Adrenal gland (tissue), 12 donors: ENCODE results near the gene SHD. TPM values are rescaled to one million over a fixed set of nuclear protein-coding genes. Genes with fewer than 3 reads are reported as not detected.

ENCODE experiments used
- DNase-seq, 7 donors: peaks; one replicate each; pipeline ENCODE4 v3.0.0-alpha.2; 2019 to 2020
- H3K27ac ChIP-seq, 5 donors: fragments of 200-600 bp; sonication (generic) in 4 of 5; 1 replicate in 3 of 5; 2 replicates in 2 of 5; pipeline versions ENCODE4 v1.5.1 to v1.8.0; 2016 to 2020; ENCODE audit warnings: mild to moderate bottlenecking in 1 of 5
- H3K27me3 ChIP-seq: fragments of 200-600 bp; 2 replicates; pipeline ENCODE4 v1.8.0; 2021
- H3K36me3 ChIP-seq, 2 donors: fragments of 200-600 bp; replicated peaks in 1 of 2; 1 replicate in 1 of 2; 2 replicates in 1 of 2; pipeline versions ENCODE4 v1.5.1 to v1.8.0; 2018 to 2022
- H3K4me1 ChIP-seq, 2 donors: fragments of 200-600 bp; replicated peaks in 1 of 2; 1 replicate in 1 of 2; 2 replicates in 1 of 2; pipeline versions ENCODE4 v1.5.1 to v1.8.0; 2018 to 2021
- H3K4me3 ChIP-seq, 4 donors: fragments of 200-600 bp; sonication (generic) in 3 of 4; one replicate each; pipeline ENCODE4 v1.5.1; 2016 to 2018
- H3K9me3 ChIP-seq, 3 donors: fragments of 200-600 bp; sonication (generic) in 1 of 3; replicated peaks in 1 of 3; 1 replicate in 2 of 3; 2 replicates in 1 of 3; pipeline versions ENCODE4 v1.5.1 to v1.8.0; 2016 to 2021
- CTCF ChIP-seq, 6 experiments: fragments of 450-650 bp in 4 of 6; fragments of 200-600 bp in 2 of 6; sonication (generic) in 1 of 6; IDR thresholded peaks; 1 replicate in 5 of 6; 2 replicates in 1 of 6; pipeline versions ENCODE4 v1.5.1 to v1.8.0; 2016 to 2021; ENCODE audit warnings: antibody characterized with exemption in 6 of 6, mild to moderate bottlenecking in 2 of 6, moderate library complexity in 1 of 6
- POLR2A ChIP-seq, 2 donors: fragments of 450-650 bp; IDR thresholded peaks; one replicate each; pipeline ENCODE4 v1.6.1; 2017; ENCODE audit warnings: antibody characterized with exemption in 2 of 2, mild to moderate bottlenecking in 2 of 2, moderate library complexity in 1 of 2
- WGBS, 4 donors: extraction: QIAGEN DNeasy Blood & Tissue Kit in 2 of 4; methylation state at CpG; one replicate each; pipeline versions ENCODE4 v1.1.5 to v1.1.7; 2013 to 2017; 5-methylcytosine and 5-hydroxymethylcytosine counted together
- intact Hi-C, 2 donors: fragments of 100-400 bp; cut with DNase I; formaldehyde crosslinking; loops; one replicate each; pipeline versions ENCODE4 v1.14.1 to v1.15.0; 2022 to 2023
- polyA plus RNA-seq, 3 donors: library from polyadenylated mRNA; stranded (reverse); fragments of 200-250 nt in 2 of 3; fragments of 350-450 nt in 1 of 3; fragmentation: Illumina TruSeq in 1 of 3; extraction: RNeasy Lipid Tissue Mini Kit (QIAGEN cat#74804) in 1 of 3; gene quantifications; one replicate each; pipeline ENCODE4 v1.2.3, GENCODE V29; 2013 to 2014
- total RNA-seq, 9 donors: library from RNA; depleted of rRNA in 4 of 9; stranded (reverse); fragments of >200 nt in 4 of 9; fragments of 120-200 nt in 1 of 9; fragmentation: NEBNext Ultra II Directional in 1 of 9; extraction: Animal tissue kit (Norgen Biotek cat#: 25700) in 1 of 9; gene quantifications; one replicate each; pipeline versions ENCODE4 v1.1.0 to v1.2.4, GENCODE V29; 2013 to 2023
- donor health status: healthy with polysubstance abuse.
- donor health status: Bipolar disorder and iron deficiency.
- donor health status: DM: yes; HTN: yes; CAD: no.
- donor health status: DM: no; HTN: no; CAD: no.
- donor health status: DM: no; HTN: no; CAD: no.
- donor health status: DM: yes; HTN: yes; CAD: no.

Gene SHD
- total and polyA plus RNA-seq, 12 donors = 0.07 to 4.1 (median 0.74) TPM; not detected in 6

- no peak overlapping the region for H3K27ac ChIP-seq
- TF ChIP-seq CTCF (IDR thresholded peaks at IDR 0.05) = no peak
- TF ChIP-seq POLR2A (IDR thresholded peaks at IDR 0.05) = no peak
- intact Hi-C loops = no loop called here
- H3K27me3 ChIP-seq = no peaks in the 10 kb centered on the region
- H3K4me1 ChIP-seq = no peaks in the 10 kb centered on the region
- no peak for DNase-seq
- no peaks in the 10 kb centered on the region for H3K9me3 ChIP-seq
- no peak overlapping the region for H3K4me3 ChIP-seq
- H3K36me3 ChIP-seq = peaks cover 0 to 83% of the 10 kb centered on the region in 2 donors
- WGBS, 4 donors = 80 to 97% (median 81%) methylated on average over 6 of the region's 6 CpGs
Observed at GRCh38 chr19:4257025-4257424, 22.0 kb upstream of the SHD start.

- peaks cover 0 to 87% of the 10 kb centered on the region in 2 donors for H3K36me3 ChIP-seq
- 94 to 98% (median 94%) methylated on average over 10 to 28 of the region's 28 CpGs for WGBS, 4 donors
Observed at GRCh38 chr19:4258181-4258580, 20.9 kb upstream of the SHD start.

GRCh38 chr19:4260613-4261191 lies 18.4 kb upstream of the SHD start:
- H3K4me3 ChIP-seq = no peak overlapping the region
- H3K27ac ChIP-seq = no peak overlapping the region
- peaks cover 0 to 82% of the 10 kb centered on the region in 2 donors for H3K36me3 ChIP-seq
- H3K4me1 ChIP-seq = no peaks in the 10 kb centered on the region
- no peak for DNase-seq
- TF ChIP-seq POLR2A (IDR thresholded peaks at IDR 0.05) (no peak), CTCF (IDR thresholded peaks at IDR 0.05) (no peak)
- H3K9me3 ChIP-seq = no peaks in the 10 kb centered on the region
- H3K27me3 ChIP-seq = no peaks in the 10 kb centered on the region
- intact Hi-C loops = loop anchor here in 1 of 2 donors (10.0 kb wide), 1 partner anchor 264 kb away; no protein-coding TSS in a partner anchor
- WGBS, 4 donors = 86 to 94% (median 91%) methylated on average over 10 to 11 of the region's 11 CpGs

More at GRCh38 chr19:4258181-4258580, 20.9 kb upstream of the SHD start:
- Histone ChIP-seq H3K27me3 (no peaks in the 10 kb centered on the region), H3K9me3 (no peaks in the 10 kb centered on the region), H3K4me1 (no peaks in the 10 kb centered on the region), H3K27ac (no peak overlapping the region), H3K4me3 (no peak overlapping the region)
- intact Hi-C loops = no loop called here
- no peak for DNase-seq
- TF ChIP-seq CTCF (IDR thresholded peaks at IDR 0.05) = no peak
- TF ChIP-seq POLR2A (IDR thresholded peaks at IDR 0.05) = no peak

- no peak for TF ChIP-seq POLR2A (IDR thresholded peaks at IDR 0.05)
- no peak for TF ChIP-seq CTCF (IDR thresholded peaks at IDR 0.05)
- intact Hi-C loops = loop anchor here (5.0 to 10.0 kb wide), 2 partner anchors 87 to 260 kb away; no protein-coding TSS in a partner anchor
- WGBS, 4 donors = 80 to 85% (median 84%) methylated on average over 4 of the region's 4 CpGs
- Histone ChIP-seq H3K27me3 (no peaks in the 10 kb centered on the region), H3K4me1 (no peaks in the 10 kb centered on the region), H3K27ac (no peak overlapping the region), H3K36me3 (peaks cover 0 to 75% of the 10 kb centered on the region in 2 donors), H3K9me3 (no peaks in the 10 kb centered on the region), H3K4me3 (no peak overlapping the region)
- DNase-seq = no peak
Observed at GRCh38 chr19:4264812-4265211, 14.3 kb upstream of the SHD start.
